H1 (cell line): ENCODE data around the gene GALNTL6. TPM values are rescaled to one million over a fixed set of nuclear protein-coding genes. Genes with fewer than 3 reads are reported as not detected.

Source experiments
- CTCF ChIA-PET: fragments of 300-600 bp; sonication (Branson Sonifier 250); formaldehyde crosslinking; loops from one replicate; lab custom pipeline; 2021; ENCODE audit not compliant: partially characterized antibody; lab: Charles Lee
- POLR2A ChIA-PET: fragments of 300-600 bp; sonication (Branson Sonifier 250); formaldehyde crosslinking; loops from one replicate; lab custom pipeline; 2021; ENCODE audit warnings: inconsistent platforms; ENCODE audit not compliant: partially characterized antibody; lab: Charles Lee
- DNase-seq, 2 experiments: peaks; one replicate each; pipeline versions ENCODE4 v3.0.0 to v3.0.0-alpha.2; 2010 to 2022; ENCODE audit warnings: low spot score in 2 of 2, low read depth in 1 of 2, mixed read lengths in 1 of 2
- FAIRE-seq: peaks from 2 replicates; lab custom pipeline; 2011; peaks lifted over from hg19 to GRCh38; lab: Jason Lieb, UNC
- H2AFZ ChIP-seq: 2 replicates; pipeline ENCODE4 v1.8.1; 2012; ENCODE audit warnings: low read length, inconsistent platforms
- H2AK5ac ChIP-seq: 2 replicates; pipeline ENCODE4 v1.6.1; 2013; ENCODE audit warnings: low read depth, low read length
- H2BK120ac ChIP-seq: replicated peaks from 2 replicates; pipeline ENCODE3; 2013; ENCODE audit warnings: low read depth, low read length, inconsistent platforms
- H2BK12ac ChIP-seq: 2 replicates; pipeline ENCODE4 v1.6.1; 2013; ENCODE audit warnings: low read depth, low read length
- H2BK15ac ChIP-seq: 2 replicates; pipeline ENCODE4 v1.6.1; 2013; ENCODE audit warnings: low read length
- H2BK20ac ChIP-seq: 2 replicates; pipeline ENCODE4 v1.6.1; 2013; ENCODE audit warnings: low read length
- H2BK5ac ChIP-seq: 2 replicates; pipeline ENCODE4 v1.6.1; 2013; ENCODE audit warnings: low read depth, low read length
- H3K14ac ChIP-seq: 2 replicates; pipeline ENCODE4 v1.6.1; 2013; ENCODE audit warnings: inconsistent platforms; ENCODE audit not compliant: insufficient read length
- H3K18ac ChIP-seq: 2 replicates; pipeline ENCODE4 v1.6.1; 2013; ENCODE audit warnings: low read length; ENCODE audit errors: extremely low read depth
- H3K23ac ChIP-seq: 2 replicates; pipeline ENCODE4 v1.6.1; 2013; ENCODE audit warnings: inconsistent platforms; ENCODE audit not compliant: insufficient read length
- H3K23me2 ChIP-seq: 2 replicates; pipeline ENCODE4 v1.6.1; 2013; ENCODE audit warnings: low read depth, low read length
- H3K27ac ChIP-seq: 2 replicates; pipeline ENCODE4 v1.6.1; 2011; ENCODE audit warnings: low read depth, low read length, inconsistent platforms
- H3K27me3 ChIP-seq, 4 experiments: replicated peaks in 1 of 4; 1 replicate in 1 of 4; 2 replicates in 3 of 4; pipeline versions ENCODE4 v1.6.1 to v1.8.1; 2011 to 2013; ENCODE audit warnings: low read length in 3 of 4, mild to moderate bottlenecking in 3 of 4, inconsistent platforms in 2 of 4, mixed read lengths in 2 of 4, moderate library complexity in 1 of 4; ENCODE audit not compliant: control insufficient read depth in 3 of 4, insufficient read depth in 3 of 4; ENCODE audit errors: extremely low read depth in 1 of 4
- H3K36me3 ChIP-seq, 4 experiments: 2 replicates each; pipeline versions ENCODE4 v1.6.1 to v1.8.1; 2011 to 2013; ENCODE audit warnings: mild to moderate bottlenecking in 4 of 4, low read length in 3 of 4, moderate library complexity in 2 of 4, control low read depth in 1 of 4, inconsistent platforms in 1 of 4; ENCODE audit not compliant: insufficient read depth in 4 of 4, control insufficient read depth in 2 of 4
- H3K4ac ChIP-seq: replicated peaks from 2 replicates; pipeline ENCODE3; 2013; ENCODE audit warnings: low read length, low read depth, mixed read lengths, inconsistent platforms; ENCODE audit not compliant: insufficient read length
- H3K4me1 ChIP-seq, 4 experiments: replicated peaks in 1 of 4; 1 replicate in 1 of 4; 2 replicates in 3 of 4; pipeline versions ENCODE4 v1.6.1 to v1.8.1; 2011 to 2013; ENCODE audit warnings: low read length in 3 of 4, inconsistent platforms in 2 of 4, mixed read lengths in 1 of 4; ENCODE audit not compliant: insufficient read depth in 4 of 4, control insufficient read depth in 3 of 4
- H3K4me2 ChIP-seq, 2 experiments: 2 replicates each; pipeline versions ENCODE4 v1.6.1 to v1.8.1; 2011 to 2013; ENCODE audit warnings: low read depth in 2 of 2, low read length in 2 of 2, control low read depth in 1 of 2, inconsistent platforms in 1 of 2, mild to moderate bottlenecking in 1 of 2; ENCODE audit not compliant: insufficient read depth in 1 of 2
- H3K4me3 ChIP-seq, 4 experiments: fragments of 200-600, 300-600 bp in 1 of 4; sonication (generic), shearing (Covaris generic), sonication (Bioruptor Twin) in 1 of 4; 2 replicates each; pipeline versions ENCODE4 v1.5.1 to v1.8.1; 2011 to 2016; ENCODE audit warnings: low read length in 4 of 4, low read depth in 3 of 4, control low read depth in 2 of 4, inconsistent platforms in 2 of 4, mild to moderate bottlenecking in 2 of 4, mixed read lengths in 1 of 4, moderate library complexity in 1 of 4; ENCODE audit not compliant: insufficient read depth in 2 of 4; ENCODE audit errors: extremely low read depth in 1 of 4
- H3K56ac ChIP-seq: replicated peaks from 2 replicates; pipeline ENCODE3; 2013; ENCODE audit warnings: low read depth, mild to moderate bottlenecking, mixed read lengths, low read length, inconsistent platforms; ENCODE audit not compliant: insufficient read length
- H3K79me1 ChIP-seq: 2 replicates; pipeline ENCODE4 v1.6.1; 2013; ENCODE audit warnings: low read depth, low read length, control low read depth
- H3K79me2 ChIP-seq, 2 experiments: 2 replicates each; pipeline versions ENCODE4 v1.6.1 to v1.8.1; 2012 to 2013; ENCODE audit warnings: low read length in 2 of 2, mild to moderate bottlenecking in 2 of 2, inconsistent platforms in 1 of 2; ENCODE audit not compliant: insufficient read depth in 2 of 2, control insufficient read depth in 1 of 2
- H3K9ac ChIP-seq, 4 experiments: replicated peaks in 1 of 4; 1 replicate in 1 of 4; 2 replicates in 3 of 4; pipeline versions ENCODE4 v1.6.1 to v1.8.1; 2011 to 2013; ENCODE audit warnings: low read depth in 3 of 4, low read length in 3 of 4, control low read depth in 2 of 4, mild to moderate bottlenecking in 2 of 4, moderate library complexity in 2 of 4, inconsistent platforms in 1 of 4; ENCODE audit errors: extremely low read depth in 1 of 4
- H3K9me3 ChIP-seq, 2 experiments: 2 replicates each; pipeline versions ENCODE4 v1.6.1 to v1.8.1; 2012 to 2013; ENCODE audit warnings: mild to moderate bottlenecking in 2 of 2, moderate library complexity in 2 of 2, control low read depth in 1 of 2, inconsistent platforms in 1 of 2, low read depth in 1 of 2, low read length in 1 of 2, mixed read lengths in 1 of 2; ENCODE audit not compliant: insufficient read depth in 2 of 2
- H4K20me1 ChIP-seq, 2 experiments: replicated peaks in 1 of 2; 2 replicates each; pipeline versions ENCODE3 to v1.8.1; 2011 to 2013; ENCODE audit warnings: inconsistent platforms in 2 of 2, low read length in 2 of 2, mild to moderate bottlenecking in 1 of 2; ENCODE audit not compliant: insufficient read depth in 2 of 2, control insufficient read depth in 1 of 2
- H4K5ac ChIP-seq: 2 replicates; pipeline ENCODE4 v1.6.1; 2013; ENCODE audit warnings: low read length, low read depth, mixed read lengths, inconsistent platforms; ENCODE audit not compliant: insufficient read length
- H4K8ac ChIP-seq: 2 replicates; pipeline ENCODE4 v1.8.0; 2013; ENCODE audit warnings: mild to moderate bottlenecking, moderate library complexity, low read length, inconsistent platforms; ENCODE audit not compliant: insufficient read depth; ENCODE audit errors: extremely low read depth
- H4K91ac ChIP-seq: replicated peaks from 2 replicates; pipeline ENCODE3; 2013; ENCODE audit warnings: low read length, mixed read lengths, inconsistent platforms; ENCODE audit not compliant: insufficient read length
- BACH1 ChIP-seq: IDR thresholded peaks from 2 replicates; pipeline ENCODE4 v1.6.1; 2012; ENCODE audit warnings: low read length, improper control_type of control experiment
- CBX5 ChIP-seq: fragments of 300-800, 300-1000 bp; sonication (generic); IDR thresholded peaks from 2 replicates; pipeline ENCODE4 v1.7.1; 2016; ENCODE audit warnings: antibody characterized with exemption, low read length, low read depth
- EGR1 ChIP-seq: IDR thresholded peaks from 2 replicates; pipeline ENCODE4 v1.6.1; 2011; ENCODE audit warnings: low read depth, low read length, borderline replicate concordance
- GABPA ChIP-seq: IDR thresholded peaks from 2 replicates; pipeline ENCODE4 v1.6.1; 2011; ENCODE audit warnings: mild to moderate bottlenecking, low read length, moderate library complexity, borderline replicate concordance; ENCODE audit not compliant: insufficient read depth
- RAD21 ChIP-seq, 2 experiments: IDR thresholded peaks in 1 of 2; conservative IDR thresholded peaks in 1 of 2; 2 replicates each; pipeline ENCODE4 v1.6.1; 2011; ENCODE audit warnings: low read depth in 2 of 2, low read length in 2 of 2, improper control_type of control experiment in 1 of 2, inconsistent platforms in 1 of 2, mild to moderate bottlenecking in 1 of 2, moderate library complexity in 1 of 2
- SP1 ChIP-seq: IDR thresholded peaks from 2 replicates; pipeline ENCODE4 v1.6.1; 2011; ENCODE audit warnings: low read depth, low read length
- TBP ChIP-seq: IDR thresholded peaks from 2 replicates; pipeline ENCODE4 v1.6.1; 2011; ENCODE audit warnings: low read depth, low read length, improper control_type of control experiment
- WGBS, 2 experiments: shearing (Covaris generic) in 1 of 2; methylation state at CpG; one replicate each; pipeline versions ENCODE4 v1.1.6 to v1.1.7; 2013 to 2015; ENCODE audit warnings: low lambda C conversion rate in 2 of 2, mixed read lengths in 2 of 2, inconsistent platforms in 1 of 2, low coverage in 1 of 2, missing lambda C conversion rate in 1 of 2; ENCODE audit not compliant: insufficient replicate concordance in 2 of 2, insufficient coverage in 1 of 2, insufficient read length in 1 of 2; ENCODE audit errors: extremely low coverage in 1 of 2, missing lambda C conversion rate in 1 of 2; 5-methylcytosine and 5-hydroxymethylcytosine counted together
- polyA plus RNA-seq, 7 experiments: library from polyadenylated mRNA; depleted of rRNA in 3 of 7; stranded (reverse) in 5 of 7; unstranded in 2 of 7; fragments of >200 nt in 5 of 7; fragments of 200-250 nt in 2 of 7; gene quantifications; 1 replicate in 5 of 7; 2 replicates in 1 of 7; 4 replicates in 1 of 7; pipeline versions ENCODE4 v1.2.1 to v1.2.3, GENCODE V29; 2011 to 2013; ENCODE audit warnings: missing spikeins in 2 of 7, mixed read lengths in 2 of 7
- total RNA-seq: library from RNA; stranded (reverse); fragmentation: NEBNext Ultra II Directional; extraction: Animal tissue kit (Norgen Biotek cat#: 25700); gene quantifications from 2 replicates; pipeline ENCODE4 v1.2.1, GENCODE V29; 2021

GALNTL6 gene
- total and polyA plus RNA-seq, 2 of the 8 experiments (the other 6 are each of a cell fraction or from before 2014, with no cell fraction given): 0.03 to 0.32 TPM

GRCh38 chr4:171889681-171890080 is 76.5 kb downstream of the GALNTL6 start:
- POLR2A ChIA-PET: no interaction called here
- no peaks in the 10 kb centered on the region for H3K4me1 ChIP-seq
- no peak overlapping the region for H2BK20ac ChIP-seq
- no peak overlapping the region for H3K4me2 ChIP-seq
- FAIRE-seq (no peak), DNase-seq (no peak)
- WGBS, 2 experiments: 94% methylated on average over 3 of the region's 3 CpGs; no CpG with 5 or more reads in 1 of the 2 experiments
- no peak overlapping the region for H3K14ac ChIP-seq
- H2BK120ac ChIP-seq: no peak overlapping the region
- H3K79me2 ChIP-seq: no peaks in the 10 kb centered on the region
- CTCF ChIA-PET: no interaction called here
- no peaks in the 10 kb centered on the region; a peak in 1 of 8 replicates for H3K36me3 ChIP-seq
- no peak overlapping the region for H2BK5ac ChIP-seq
- H4K5ac ChIP-seq: no peak overlapping the region
- no peaks in the 10 kb centered on the region; a peak in 1 of 4 replicates for H3K9me3 ChIP-seq
- no peak overlapping the region for H4K91ac ChIP-seq
- no peak for TF ChIP-seq SP1
- no peak for TF ChIP-seq BACH1
- no peak for TF ChIP-seq RAD21 (IDR thresholded peaks at IDR 0.05 in 1 of 2, conservative IDR thresholded peaks at IDR 0.05 in 1 of 2; ENCODE audit: low read depth in 2 of 2, low read length in 2 of 2)
- TF ChIP-seq TBP: no peak
- no peak for TF ChIP-seq EGR1
- TF ChIP-seq CBX5: no peak
- TF ChIP-seq GABPA: no peak
- no peak overlapping the region for H4K8ac ChIP-seq
- no peaks in the 10 kb centered on the region for H3K27me3 ChIP-seq
- no peak overlapping the region for H3K56ac ChIP-seq
- no peak overlapping the region for H3K18ac ChIP-seq
- no peaks in the 10 kb centered on the region for H4K20me1 ChIP-seq
- H2AK5ac ChIP-seq: no peak overlapping the region
- no peaks in the 10 kb centered on the region for H3K79me1 ChIP-seq
- H3K23ac ChIP-seq: no peak overlapping the region
- no peak overlapping the region for H2BK12ac ChIP-seq
- no peak overlapping the region for H3K27ac ChIP-seq
- no peak overlapping the region for H2BK15ac ChIP-seq
- no peak overlapping the region for H3K4me3 ChIP-seq
- H2AFZ ChIP-seq: no peak overlapping the region
- H3K4ac ChIP-seq: no peak overlapping the region
- H3K23me2 ChIP-seq: no peaks in the 10 kb centered on the region
- H3K9ac ChIP-seq: no peak overlapping the region
